Stimulated activated CD4-positive, alpha-beta T cell treated with anti-CD3 and anti-CD28 coated beads, Interleukin-12 subunit alpha, Interleukin-12 subunit beta, amount 100 ng/mL, for 48 hours (primary cell): ENCODE measurements around the gene KHDC1.
"Not testable (repeated sequence)": the region's sequence is repeated elsewhere in the genome, so short reads cannot be mapped to it uniquely, and the experiment has no call there.

Experiments used
- DNase-seq, 3 donors: peaks; one replicate each; pipeline ENCODE4 v3.0.0-alpha.2; 2020; ENCODE audit warnings: low read depth in 2 of 3, low spot score in 1 of 3

The KHDC1 gene

GRCh38 chr6:73262671-73263569, at the start of gene KHDC1:
Gene KHDC1 (minus strand): TSS chr6:73263196. CDS start chr6:73242517, 20,679 bp downstream.
- peak; percentile 26 to 49 (median 33) for DNase-seq

GRCh38 chr6:73310503-73310845, 47.5 kb upstream of the KHDC1 start:
- DNase-seq: not testable (repeated sequence)

GRCh38 chr6:73309785-73310502, 46.9 kb upstream of the KHDC1 start:
- DNase-seq: peak; percentile 35 to 68 (median 46)

GRCh38 chr6:73309535-73309784, 46.5 kb upstream of the KHDC1 start:
- DNase-seq: no peak

- DNase-seq: no peak
These were observed 45.9 kb upstream of the KHDC1 start for GRCh38 chr6:73308712-73309534.

- DNase-seq: not testable (repeated sequence)
These were observed 40.8 kb upstream of the KHDC1 start for GRCh38 chr6:73303773-73304172.

GRCh38 chr6:73302339-73302738, 39.3 kb upstream of the KHDC1 start:
- DNase-seq: no peak

- DNase-seq: no peak
These were observed 36.4 kb upstream of the KHDC1 start for GRCh38 chr6:73299151-73299971.

- DNase-seq: no peak
These were observed 30.3 kb upstream of the KHDC1 start for GRCh38 chr6:73293331-73293730.

- no peak for DNase-seq
These were observed 27.4 kb upstream of the KHDC1 start for GRCh38 chr6:73290435-73290834.

GRCh38 chr6:73286752-73287151, 23.8 kb upstream of the KHDC1 start:
- DNase-seq: no peak

- no peak for DNase-seq
These were observed 22.8 kb upstream of the KHDC1 start for GRCh38 chr6:73285674-73286283.

GRCh38 chr6:73282871-73283270, 19.9 kb upstream of the KHDC1 start:
- DNase-seq: no peak

GRCh38 chr6:73281684-73282083, 18.7 kb upstream of the KHDC1 start:
- DNase-seq: not testable (repeated sequence)

- DNase-seq: not testable (repeated sequence)
These were observed 6.3 kb upstream of the KHDC1 start for GRCh38 chr6:73269296-73269695.

- DNase-seq: not testable (repeated sequence)
These were observed 5.9 kb upstream of the KHDC1 start for GRCh38 chr6:73268896-73269295.

GRCh38 chr6:73264446-73264845, 1.4 kb upstream of the KHDC1 start:
- no peak for DNase-seq

- DNase-seq: no peak
These were observed 544 bp upstream of the KHDC1 start for GRCh38 chr6:73263570-73263909.

GRCh38 chr6:73258721-73259120, 4.3 kb downstream of the KHDC1 start:
- DNase-seq: no peak

- not testable (repeated sequence) for DNase-seq
These were observed 8.7 kb downstream of the KHDC1 start for GRCh38 chr6:73254323-73254722.

- DNase-seq: no peak
These were observed 10.3 kb downstream of the KHDC1 start for GRCh38 chr6:73252703-73253102.
